ENCODE data around the gene MORC2. TPM values are rescaled to one million over a fixed set of nuclear protein-coding genes. Genes with fewer than 3 reads are reported as not detected.

The MORC2 gene
- 14.5 and 17.4 TPM in 2 replicates for total RNA-seq

DNA sequence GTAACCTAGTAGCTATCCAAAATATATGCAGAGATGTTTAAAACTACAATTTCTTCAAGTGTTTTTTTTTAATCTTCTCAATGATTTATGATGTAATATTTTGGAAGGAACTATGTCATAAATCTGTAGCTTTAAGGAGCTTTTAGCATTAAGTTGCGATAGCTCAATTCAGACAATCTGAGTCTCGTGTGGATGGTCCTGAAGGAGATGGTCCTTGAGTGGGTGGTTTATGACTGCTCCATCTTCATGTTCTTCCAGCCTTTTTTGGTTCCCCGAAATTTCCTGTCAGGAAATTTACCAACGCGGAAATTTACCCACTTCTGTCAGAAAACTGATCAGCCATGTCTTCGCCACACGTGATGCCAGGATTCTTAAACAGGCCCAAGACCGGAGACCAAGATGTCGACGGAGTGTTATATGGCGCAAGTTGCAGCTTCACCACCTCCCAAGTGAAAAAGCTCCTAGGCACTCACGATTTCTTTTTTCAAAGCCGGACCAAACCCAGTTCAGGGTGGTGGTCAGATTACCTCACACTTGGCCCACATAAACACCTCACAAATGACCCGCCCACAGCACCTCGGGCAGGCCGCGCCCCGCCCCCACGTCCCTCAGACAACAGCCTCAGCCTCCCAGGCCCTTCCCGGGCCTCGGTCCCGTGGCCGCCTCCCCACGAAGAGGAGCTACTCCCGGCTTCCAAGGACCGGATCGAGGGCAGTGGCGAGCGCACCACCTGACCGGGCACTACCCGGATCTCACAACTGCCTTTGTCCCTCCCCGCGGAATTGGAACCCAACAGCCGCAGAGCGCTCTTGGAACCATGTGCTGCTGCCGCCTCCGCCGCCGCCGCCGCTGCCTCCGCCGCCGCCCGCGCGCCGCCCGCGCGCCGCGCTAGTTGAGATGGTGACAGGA, at the start of gene MORC2:
Gene MORC2 (minus strand): TSS at position 760 of the 909 bp plus-strand sequence. CDS start 885 bp downstream, outside the sequence.

DNA sequence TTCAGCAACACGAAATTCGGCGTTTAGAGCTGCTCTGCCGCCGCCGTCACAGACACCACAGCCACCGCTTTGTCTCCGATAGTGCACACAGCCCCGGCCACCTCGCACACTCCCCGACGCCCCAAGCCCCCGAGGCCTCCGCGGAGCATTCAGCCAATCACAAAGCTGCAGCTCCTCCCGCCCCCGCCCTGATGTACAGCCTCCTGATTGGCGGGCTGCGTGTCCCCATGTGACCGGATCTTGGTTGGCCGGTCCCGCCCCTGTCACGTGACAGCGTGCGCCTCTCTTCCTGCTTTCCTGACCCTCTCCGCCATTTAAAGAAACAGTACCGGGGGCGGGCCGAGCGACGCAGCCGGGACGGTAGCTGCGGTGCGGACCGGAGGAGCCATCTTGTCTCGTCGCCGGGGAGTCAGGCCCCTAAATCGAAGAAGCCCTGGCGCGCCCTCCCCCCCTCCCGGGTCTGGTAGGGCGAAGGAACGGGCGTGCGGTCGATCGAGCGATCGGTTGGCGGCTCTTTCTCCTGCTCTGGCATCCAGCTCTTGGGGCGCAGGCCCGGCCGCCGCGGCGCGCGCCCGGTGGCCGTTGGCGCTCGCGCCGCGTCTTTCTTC, 454 bp upstream of the MORC2 start, which contains the start of gene TUG1:
Gene TUG1 (plus strand): TSS at position 342 of the 608 bp plus-strand sequence.

Small RNA genes lying within 50 kb of the gene (small RNA-seq; reads per million reads assigned to genes)
- gene RF01892, result not detected

Other genes starting within 250 kb of the MORC2 start
- gene TUG1, start 491 bp upstream of the MORC2 start, total RNA-seq, result 66.3 and 86.3 TPM in 2 replicates
- 87.0 and 89.6 TPM in 2 replicates for gene SMTN, start 112.5 kb upstream of the MORC2 start, total RNA-seq
- 144 and 174 TPM in 2 replicates for gene SELENOM, start 138.8 kb upstream of the MORC2 start, total RNA-seq
- gene INPP5J, start 154.2 kb upstream of the MORC2 start, total RNA-seq, result 0.24 TPM in 1 of 2 replicates, not detected in the other
- gene PLA2G3, start 171.7 kb upstream of the MORC2 start, total RNA-seq, result not detected in 2 replicates
- 53.9 and 54.2 TPM in 2 replicates for gene RNF185, start 191.4 kb upstream of the MORC2 start, total RNA-seq
- gene LIMK2, start 243.5 kb upstream of the MORC2 start, total RNA-seq, result 21.3 and 24.8 TPM in 2 replicates

Data from hair follicle dermal papilla cell (primary cell).